Stimulated activated CD8-positive, alpha-beta memory T cell treated with anti-CD3 and anti-CD28 coated beads, Interleukin-15, amount 100 ng/mL, for 24 hours (primary cell): ENCODE results near the gene TPCN1.

ENCODE experiments used
- DNase-seq: peaks from one replicate; pipeline ENCODE4 v3.0.0-alpha.2; 2020; ENCODE audit warnings: low read depth

The TPCN1 gene

GRCh38 chr12:113339540-113339939 lies 118.3 kb downstream of the TPCN1 start:
- no peak for DNase-seq

GRCh38 chr12:113340061-113340460 lies 118.8 kb downstream of the TPCN1 start:
- DNase-seq = no peak

GRCh38 chr12:113341535-113341934 lies 120.3 kb downstream of the TPCN1 start:
- DNase-seq = no peak

- no peak for DNase-seq
These were observed 124.1 kb downstream of the TPCN1 start for GRCh38 chr12:113345318-113345717.

- DNase-seq = no peak
These were observed 125.1 kb downstream of the TPCN1 start for GRCh38 chr12:113346353-113346752.

- no peak for DNase-seq
These were observed 125.8 kb downstream of the TPCN1 start for GRCh38 chr12:113347107-113347506.

GRCh38 chr12:113347892-113348291 lies 126.6 kb downstream of the TPCN1 start:
- DNase-seq = no peak
